SH-SY5Y (cell line): ENCODE results near the gene RAB2B.

Experiments used
- GATA2 ChIP-seq: IDR thresholded peaks from 2 replicates; pipeline ENCODE4 v1.6.1; 2011; ENCODE audit warnings: mild to moderate bottlenecking, low read depth, low read length
- GATA3 ChIP-seq: IDR thresholded peaks from 2 replicates; pipeline ENCODE4 v1.6.1; 2011; ENCODE audit warnings: low read depth, mild to moderate bottlenecking, low read length, moderate library complexity

The RAB2B gene

DNA sequence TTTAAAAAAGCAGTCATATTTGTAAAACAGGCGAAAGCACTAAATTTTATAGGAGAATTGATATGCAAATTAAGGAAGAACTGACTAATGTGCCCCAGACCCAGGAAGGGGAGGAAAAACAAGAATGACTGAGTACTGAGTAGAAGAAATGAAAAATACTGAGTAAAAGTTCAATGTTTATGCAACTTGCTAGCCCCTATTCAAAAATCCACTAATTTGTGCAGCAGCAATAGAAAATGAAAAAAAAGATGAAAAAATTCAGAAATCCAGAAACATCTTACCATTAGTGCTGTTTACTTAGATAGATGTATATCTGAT lies 26.9 kb downstream of the RAB2B start:
- no peak for TF ChIP-seq GATA3

- TF ChIP-seq GATA2 (no peak), GATA3 (no peak)
These were observed 35.9 kb downstream of the RAB2B start for GRCh38 chr14:21440859-21441258.

DNA sequence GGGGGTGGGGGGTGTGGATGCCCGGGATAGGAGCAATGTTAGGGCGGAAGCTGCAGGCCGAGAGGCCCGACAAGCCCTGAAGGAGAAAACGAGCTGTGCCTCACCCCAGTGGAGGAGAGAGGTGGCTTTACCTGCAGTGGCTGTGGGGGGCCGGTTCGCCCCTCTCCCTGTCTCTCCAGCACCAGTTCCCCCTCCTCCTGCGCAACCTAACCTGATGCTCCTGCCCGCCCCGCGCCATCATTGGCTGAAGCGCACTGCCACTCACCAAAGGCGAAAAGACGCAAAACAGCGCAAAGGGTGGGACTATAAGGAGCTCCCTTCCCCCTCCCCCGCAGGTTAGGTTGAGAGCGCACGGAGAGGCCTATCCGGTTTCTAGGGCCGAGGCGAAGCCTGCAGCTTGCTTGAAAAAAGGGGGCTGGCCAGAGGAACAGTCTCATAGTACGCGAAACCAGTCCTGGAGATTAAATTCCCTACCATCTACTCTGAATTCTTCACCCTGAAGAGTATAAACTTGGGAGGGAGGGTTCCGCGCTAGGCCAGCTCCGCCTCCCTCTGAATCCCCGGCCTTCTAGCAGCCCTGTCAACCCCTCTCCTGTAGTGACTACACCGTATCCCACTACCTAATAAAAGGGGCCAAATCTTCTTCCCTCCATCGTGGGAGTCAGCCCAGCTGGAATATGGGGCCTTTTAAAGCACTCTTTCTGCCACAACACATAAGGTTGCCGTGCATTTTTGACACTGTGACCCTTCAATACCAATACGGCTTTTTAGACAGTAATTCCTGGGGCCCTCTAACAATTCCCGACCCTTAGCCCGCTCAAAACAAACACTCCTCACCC lies 39.5 kb downstream of the RAB2B start:
- TF ChIP-seq GATA2 (no peak), GATA3 (no peak)

DNA sequence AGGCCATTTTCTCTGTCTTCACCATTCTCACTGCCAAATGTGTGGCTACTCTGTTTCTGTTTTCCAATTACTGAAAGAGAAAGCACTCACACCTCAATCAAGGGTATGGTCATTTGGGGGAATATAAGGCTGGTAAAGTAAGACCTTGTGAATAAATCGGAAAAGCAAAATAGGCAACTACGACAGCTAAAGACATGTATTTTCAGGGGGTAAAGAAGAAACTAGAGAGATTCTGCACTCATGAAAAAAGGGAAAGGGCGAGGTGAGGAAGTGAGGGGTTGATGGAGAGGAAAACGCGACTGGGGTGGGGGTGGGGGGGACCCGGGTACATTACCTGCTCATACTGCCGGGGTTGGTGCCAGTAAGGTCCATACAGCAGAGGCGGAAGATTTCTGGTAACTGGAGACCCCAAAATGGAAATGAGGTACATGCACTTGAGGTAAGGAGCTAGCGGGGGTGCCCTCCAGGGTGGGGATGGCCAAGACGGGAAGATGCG lies 40.1 kb downstream of the RAB2B start:
- TF ChIP-seq GATA3 (no peak), GATA2 (no peak)

GRCh38 chr14:21431126-21431525 lies 45.6 kb downstream of the RAB2B start:
- TF ChIP-seq GATA2 (no peak), GATA3 (no peak)

DNA sequence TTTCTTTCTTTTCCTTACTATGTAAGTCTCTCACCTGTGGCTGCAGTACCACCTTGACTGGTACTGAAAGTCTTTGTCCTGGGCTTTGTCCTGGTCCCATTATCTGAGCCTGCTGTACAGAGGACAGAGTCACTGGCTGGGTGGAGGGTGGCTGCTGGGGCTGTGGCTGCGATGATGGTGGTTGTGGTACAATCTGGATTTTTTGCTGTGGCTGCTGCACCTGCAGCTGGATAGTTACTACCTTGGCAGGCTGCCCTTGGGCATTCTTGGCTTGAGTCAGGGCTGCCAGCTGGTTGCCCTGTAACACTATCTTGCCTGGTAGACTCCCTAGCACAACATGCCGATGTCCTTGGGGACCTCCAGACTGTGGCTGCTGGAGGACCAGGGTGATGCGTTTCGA lies 47.8 kb downstream of the RAB2B start:
- TF ChIP-seq GATA3 (no peak), GATA2 (no peak)

- TF ChIP-seq GATA2, result no peak
- TF ChIP-seq GATA3, result no peak
These were observed 50.1 kb downstream of the RAB2B start for GRCh38 chr14:21426692-21427091.

GRCh38 chr14:21419528-21419927 lies 57.2 kb downstream of the RAB2B start:
- TF ChIP-seq GATA2 (no peak), GATA3 (no peak)

GRCh38 chr14:21415329-21415728 lies 61.4 kb downstream of the RAB2B start:
- TF ChIP-seq GATA2, result no peak

DNA sequence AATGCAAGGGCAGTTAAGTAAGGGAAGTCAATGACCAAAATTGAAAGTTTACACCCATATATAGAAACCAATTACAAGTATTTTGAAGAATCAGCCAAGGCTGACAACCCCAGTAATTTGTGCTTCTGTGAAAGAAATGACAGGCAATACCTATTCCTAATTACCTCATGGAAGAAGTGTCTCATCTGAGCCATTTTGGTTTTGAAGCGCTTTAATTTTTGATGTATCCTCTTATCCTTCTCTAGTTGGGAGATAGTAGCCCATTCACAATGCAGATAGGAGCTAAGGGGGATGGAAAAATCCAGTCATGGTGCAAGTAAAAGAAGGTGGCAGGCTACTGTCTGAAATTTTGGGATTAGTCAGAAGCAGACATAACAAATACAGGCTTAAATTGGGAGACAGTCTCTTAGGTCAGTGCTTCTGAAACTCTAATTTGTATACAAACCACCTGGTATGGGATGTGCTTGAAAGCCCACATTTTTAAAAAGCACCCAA lies 62.6 kb downstream of the RAB2B start:
- TF ChIP-seq GATA2 (no peak), GATA3 (no peak)
